ENCODE results near the gene SPATA32.

GRCh38 chr17:45236282-45236606 lies 25.6 kb downstream of the SPATA32 start:
- no peak for TF ChIP-seq CTCF (IDR thresholded peaks at IDR 0.05; ENCODE audit: borderline replicate concordance, extremely low read depth, low read length, poor library complexity, severe bottlenecking)
- no peak for TF ChIP-seq EZH2 (IDR thresholded peaks at IDR 0.05; ENCODE audit: borderline replicate concordance, low read depth, low read length, severe bottlenecking)

Data from DND-41 (cell line).